NOMO-1 treated with dmso at 0.1 percent for 144 hours (cell line): ENCODE measurements around the gene FASTKD2.
"Not testable (repeated sequence)": the region's sequence is repeated elsewhere in the genome, so short reads cannot be mapped to it uniquely, and the experiment has no call there.

Source experiments
- DNase-seq: peaks from one replicate; lab custom pipeline; 2025; ENCODE audit not compliant: unreplicated experiment; lab: John Stamatoyannopoulos, UW

FASTKD2 gene

DNA sequence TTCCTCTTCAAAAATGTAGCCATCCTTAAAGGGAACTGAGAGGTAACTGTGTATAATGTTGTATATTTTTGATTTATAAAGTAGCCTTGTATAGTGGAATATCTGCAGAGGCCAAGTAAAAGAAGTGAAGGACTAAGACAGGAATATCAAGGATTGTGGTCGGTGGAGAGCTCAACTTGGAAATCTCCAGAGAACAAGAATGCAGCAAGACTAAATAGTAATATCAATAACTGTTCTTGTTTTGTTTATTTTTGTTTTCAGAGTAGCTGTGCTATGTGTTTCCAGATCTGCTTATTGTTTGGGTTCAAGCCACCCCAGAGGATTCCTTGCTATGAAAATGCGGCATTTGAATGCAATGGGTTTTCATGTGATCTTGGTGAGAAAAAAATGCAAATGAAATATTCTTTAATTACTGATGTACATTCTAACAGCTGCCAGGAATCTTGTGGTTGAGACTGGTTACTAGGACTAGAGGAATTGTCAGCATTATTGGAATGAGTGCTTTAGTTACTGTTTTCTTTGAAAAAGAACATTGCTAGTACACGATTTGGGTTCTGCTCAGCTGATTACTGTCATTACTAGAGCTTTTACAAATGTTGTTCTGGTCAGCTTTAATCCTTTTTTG is 25.0 kb downstream of the FASTKD2 start:
- no peak for DNase-seq

DNA sequence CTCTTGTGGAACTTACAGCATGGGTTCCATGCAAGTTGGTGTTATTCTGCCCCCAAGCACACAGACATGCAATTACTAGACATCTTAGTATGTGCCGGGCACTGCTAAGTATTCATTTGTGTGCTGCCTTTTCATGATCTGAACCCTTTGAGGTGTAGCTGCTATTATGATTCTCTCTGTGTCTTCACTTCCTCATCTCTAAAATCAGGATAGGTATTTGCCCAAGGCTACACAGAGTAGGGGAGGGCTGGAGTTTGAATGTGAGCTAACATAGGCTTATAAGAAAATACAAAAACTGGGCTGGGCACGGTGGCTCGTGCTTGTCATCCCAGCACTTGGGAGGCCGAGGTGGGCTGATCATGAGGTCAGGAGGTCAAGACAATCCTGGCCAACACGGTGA is 27.2 kb downstream of the FASTKD2 start:
- no peak for DNase-seq

GRCh38 chr2:206797376-206797775 is 32.0 kb downstream of the FASTKD2 start:
- DNase-seq: no peak

DNA sequence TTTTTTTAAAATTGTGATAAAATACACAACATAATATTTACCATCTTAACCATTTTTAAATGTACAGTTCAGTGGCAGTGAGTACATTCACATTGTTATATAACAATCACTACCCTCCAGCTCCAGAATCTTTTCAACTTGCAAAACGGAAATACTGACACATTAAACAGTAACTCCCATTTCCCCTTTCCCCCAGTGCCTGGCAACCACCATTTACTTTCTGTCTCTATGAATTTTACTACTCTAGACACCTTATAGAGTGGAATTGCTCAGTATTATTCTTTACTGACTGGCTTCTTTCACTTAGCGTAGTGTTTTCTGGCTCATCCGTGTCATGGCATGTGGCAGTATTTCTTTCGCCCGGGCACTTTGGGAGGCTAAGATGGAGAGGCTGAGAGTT is 32.6 kb downstream of the FASTKD2 start:
- DNase-seq: peak; percentile 61

- DNase-seq: peak; percentile 41
These were observed 33.7 kb downstream of the FASTKD2 start for GRCh38 chr2:206799083-206799482.

DNA sequence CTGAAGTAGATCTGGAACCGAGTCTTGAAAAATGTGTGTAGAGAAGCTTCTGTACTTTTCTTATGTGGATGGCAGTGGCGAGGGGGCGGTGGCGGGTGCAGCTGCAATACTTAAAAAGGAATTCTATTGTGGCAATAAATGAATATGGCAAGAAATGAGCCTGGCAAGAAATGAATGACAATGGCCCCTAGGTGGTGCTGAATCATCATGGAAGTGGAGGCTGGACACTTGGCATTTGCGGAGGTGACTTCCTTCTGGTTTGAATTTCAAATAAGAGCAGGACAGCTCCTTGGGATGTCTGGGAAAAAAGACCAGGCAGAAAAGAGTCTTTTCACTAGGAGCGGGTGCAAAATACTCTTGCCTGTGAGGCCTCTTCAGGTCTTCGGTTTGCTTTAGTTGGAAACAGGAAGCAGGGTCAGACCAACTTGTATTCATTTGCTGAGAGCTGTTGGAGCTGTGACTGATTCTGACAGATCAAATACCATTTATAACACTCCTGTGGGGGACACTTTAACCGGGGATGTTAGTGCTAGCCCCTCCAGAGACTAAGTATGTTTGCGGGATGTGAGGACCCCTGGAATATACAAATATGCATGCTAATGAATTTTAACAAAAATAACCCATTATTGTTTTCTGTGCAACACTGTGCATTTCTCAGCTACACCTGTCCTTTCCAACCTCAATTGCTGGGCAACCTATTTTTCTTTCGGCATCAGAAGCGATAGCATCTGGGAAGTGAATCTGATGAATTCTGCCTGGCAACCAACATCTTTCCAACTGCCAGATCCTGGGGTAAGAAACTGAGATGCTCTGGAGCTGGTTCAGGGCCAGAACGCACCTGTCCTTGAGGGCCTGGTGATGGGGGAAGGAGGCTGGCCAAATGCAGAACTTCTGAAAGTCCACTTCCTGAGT is 35.4 kb downstream of the FASTKD2 start:
- peak; percentile 17 for DNase-seq

- DNase-seq: no peak
These were observed 36.2 kb downstream of the FASTKD2 start for GRCh38 chr2:206801418-206802189.

DNA sequence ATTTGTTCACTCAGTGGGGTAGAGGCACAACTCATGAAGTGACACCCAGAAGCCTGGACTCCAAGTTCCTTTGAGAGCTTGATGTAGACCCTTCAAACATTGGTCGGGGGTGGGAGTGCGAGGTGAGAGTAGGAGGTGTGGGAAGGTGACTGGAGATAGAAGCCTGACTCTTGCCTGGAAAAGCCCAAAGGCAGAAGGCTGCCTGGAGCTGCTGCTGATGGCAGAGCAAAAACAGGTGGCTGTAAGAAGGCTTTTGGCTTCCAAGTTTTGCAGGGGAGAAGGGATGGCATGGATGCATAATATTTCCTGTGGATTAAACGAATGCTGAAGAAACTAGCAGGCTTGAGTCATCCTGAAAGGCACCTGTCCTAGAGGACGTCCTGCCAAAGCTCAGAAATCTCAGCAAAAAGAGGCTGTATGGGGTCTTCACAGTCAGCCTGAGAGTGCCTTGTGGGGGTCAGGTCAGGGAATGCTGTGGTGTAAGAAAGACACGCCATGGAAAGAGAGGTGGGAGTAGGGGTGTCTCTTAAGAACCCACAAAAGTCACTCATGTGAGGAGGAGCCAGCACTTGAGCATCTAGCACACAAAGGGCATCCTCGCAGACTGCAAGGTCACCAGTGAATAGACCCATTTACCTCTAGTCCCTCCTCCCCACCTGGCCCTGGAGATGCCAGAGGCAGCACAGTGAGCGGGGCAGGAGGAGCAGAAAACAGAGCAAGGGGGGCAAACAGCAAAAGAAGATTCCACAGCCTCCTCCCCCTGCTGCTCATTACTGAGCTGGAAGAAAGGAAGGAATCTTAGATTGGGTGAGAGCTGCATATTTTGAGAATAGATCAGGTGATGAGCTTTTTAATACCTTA is 37.5 kb downstream of the FASTKD2 start:
- no peak for DNase-seq

DNA sequence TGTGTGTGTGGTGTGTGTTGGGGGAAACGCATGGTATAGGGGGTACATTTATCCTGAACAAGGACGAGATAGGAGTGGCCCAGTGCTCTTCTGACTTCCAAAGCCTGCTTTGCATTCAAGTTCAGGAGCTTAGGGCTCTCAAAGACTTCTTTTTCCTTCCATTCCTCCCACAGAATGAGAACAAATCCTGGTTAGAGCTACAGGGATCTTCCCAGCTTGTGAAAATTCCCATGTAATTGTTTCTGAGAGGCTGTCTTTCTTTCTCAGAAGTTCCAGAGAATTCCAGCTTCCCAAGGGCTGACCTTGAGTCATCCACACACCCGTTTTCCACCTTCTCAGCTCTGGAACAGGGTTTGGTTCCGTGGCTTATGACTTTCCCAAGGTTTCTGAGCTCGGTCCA is 38.9 kb downstream of the FASTKD2 start:
- DNase-seq: no peak

DNA sequence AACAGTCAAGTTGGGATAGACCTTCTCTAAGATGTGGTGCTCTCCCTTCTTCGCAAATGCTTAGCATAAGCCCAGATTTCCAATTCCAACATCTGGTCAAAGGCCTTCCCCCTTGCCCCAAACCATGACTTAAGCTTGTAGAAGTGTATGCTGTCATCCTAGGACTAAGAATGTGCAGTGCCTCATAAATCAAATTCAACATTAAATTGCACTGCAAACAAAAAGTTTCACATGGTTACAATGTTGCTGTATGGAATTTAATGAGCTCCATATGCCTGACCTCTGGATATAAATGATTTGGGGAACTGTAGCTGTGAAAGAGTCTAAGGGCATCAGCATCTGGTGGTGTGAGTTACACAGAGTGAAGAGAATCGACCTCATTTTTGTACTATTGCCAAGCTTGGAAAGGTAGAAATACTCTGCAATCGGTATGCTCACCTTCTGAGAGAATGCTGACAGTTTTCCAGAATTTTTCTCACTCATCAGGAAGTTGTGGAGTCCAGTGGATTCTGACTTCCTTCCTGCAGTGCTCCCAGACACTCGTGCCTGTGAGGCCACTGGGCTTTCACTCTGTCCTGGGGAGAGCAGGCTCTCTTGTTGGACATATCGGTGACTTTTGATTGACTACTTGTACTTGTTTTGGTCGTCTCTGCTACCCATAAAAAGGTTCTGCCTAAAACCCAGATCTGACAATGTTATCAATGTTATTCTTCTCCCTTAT is 40.6 kb downstream of the FASTKD2 start:
- DNase-seq: no peak

GRCh38 chr2:206807624-206808023 is 42.2 kb downstream of the FASTKD2 start:
- not testable (repeated sequence) for DNase-seq

DNA sequence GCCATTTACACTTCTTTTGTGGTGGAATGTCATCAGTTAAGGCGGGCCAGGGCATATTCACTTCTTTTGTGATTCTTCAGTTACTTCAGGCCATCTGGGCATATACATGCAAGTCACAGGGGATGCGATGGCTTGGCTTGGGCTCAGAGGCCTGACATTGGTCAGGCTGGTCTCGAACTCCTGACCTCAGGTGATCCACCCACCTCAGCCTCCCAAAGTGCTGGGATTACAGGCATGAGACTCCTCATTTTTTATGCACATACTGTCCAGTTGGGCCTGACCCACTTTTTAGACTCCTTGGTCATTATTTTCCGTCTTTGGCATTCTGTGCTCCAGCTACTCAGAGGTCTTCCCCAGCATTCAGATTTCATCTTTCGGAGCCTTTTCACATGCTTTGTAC is 47.1 kb downstream of the FASTKD2 start:
- DNase-seq: not testable (repeated sequence)

DNA sequence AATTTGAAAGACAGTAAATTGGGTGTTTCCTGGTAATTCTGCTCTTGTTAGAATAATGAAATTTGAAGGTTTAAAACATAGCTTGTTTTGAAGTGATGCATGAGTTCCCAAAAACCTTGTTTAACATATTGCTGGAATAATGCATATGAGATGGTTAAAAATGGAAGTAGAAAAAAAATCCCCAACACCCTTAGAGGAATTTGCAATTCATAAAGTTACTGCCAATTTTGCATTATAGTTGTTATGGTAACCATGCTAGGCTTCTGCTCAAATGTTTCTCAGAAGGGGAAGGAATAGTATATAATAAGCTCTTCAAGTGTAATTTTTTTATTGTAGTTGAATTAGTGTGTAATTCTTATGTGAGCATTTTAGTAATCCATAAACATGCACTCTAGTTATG is 49.1 kb downstream of the FASTKD2 start:
- DNase-seq: no peak

GRCh38 chr2:206820807-206821206 is 55.4 kb downstream of the FASTKD2 start:
- DNase-seq: no peak

- DNase-seq: no peak
These were observed 57.8 kb downstream of the FASTKD2 start for GRCh38 chr2:206823178-206823577.

DNA sequence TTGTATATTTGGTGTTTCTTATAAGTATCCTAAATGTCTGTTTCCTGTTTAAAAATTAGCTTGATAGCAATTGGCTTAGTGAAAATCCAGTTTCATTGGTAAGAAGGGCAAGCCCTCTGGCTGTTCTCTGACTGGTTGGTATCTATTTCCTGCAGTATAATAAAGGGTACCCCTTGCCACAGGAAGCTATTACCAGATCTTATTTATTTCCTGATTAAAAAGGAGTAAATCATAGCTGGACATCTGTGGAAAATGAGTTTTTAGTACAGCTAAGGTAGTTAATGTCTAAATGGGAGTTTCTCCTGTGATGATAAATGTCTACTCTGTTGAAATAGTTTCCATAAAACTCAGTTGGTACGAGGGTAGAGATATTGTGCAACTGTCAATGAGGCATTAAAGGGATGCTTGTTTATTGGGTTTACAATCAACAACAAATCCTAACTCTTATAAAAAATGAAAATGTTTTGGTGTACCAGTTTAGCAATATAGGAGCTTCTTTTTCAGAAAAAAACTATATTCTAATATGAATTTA is 58.7 kb downstream of the FASTKD2 start:
- no peak for DNase-seq

GRCh38 chr2:206824993-206825392 is 59.6 kb downstream of the FASTKD2 start:
- no peak for DNase-seq

GRCh38 chr2:206831442-206831995 is 66.1 kb downstream of the FASTKD2 start:
- no peak for DNase-seq

DNA sequence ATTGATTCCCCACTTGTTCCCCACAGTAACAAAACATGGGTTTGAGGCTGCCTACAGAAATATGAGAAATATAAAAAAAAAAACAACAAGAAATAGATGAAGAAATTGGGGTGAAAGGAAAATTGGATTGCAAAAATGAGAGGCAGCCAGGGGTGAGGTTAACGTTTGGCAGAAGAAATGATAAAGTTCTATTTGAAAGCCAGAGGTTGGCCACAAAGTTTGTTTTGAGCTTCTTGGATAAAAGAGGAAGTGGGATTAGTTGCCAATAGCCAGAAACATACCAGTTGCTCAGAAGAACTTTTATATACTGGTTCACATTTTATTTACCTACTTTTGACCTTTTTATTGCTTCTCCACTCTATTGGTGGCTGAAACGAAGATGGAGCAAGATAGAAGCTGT is 67.5 kb downstream of the FASTKD2 start:
- peak; percentile 11 for DNase-seq

DNA sequence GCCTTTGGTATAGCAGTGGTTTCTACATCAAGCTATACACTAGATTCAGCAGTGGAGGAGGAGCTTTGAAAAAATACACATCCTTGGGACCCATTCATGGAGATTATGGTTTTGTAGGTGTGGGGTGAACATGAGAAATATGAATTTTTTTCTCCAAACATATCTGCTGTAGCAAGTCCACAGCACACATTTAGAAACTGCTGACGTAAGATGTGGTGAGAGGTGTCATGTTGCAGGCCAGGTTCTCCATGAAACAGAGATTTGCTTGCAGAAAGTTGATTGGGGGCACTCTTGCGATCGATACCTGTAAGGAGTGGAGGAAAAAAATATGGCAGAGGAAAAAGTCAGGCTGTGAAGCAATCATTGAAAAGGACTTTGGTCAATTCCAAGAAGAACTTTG is 67.9 kb downstream of the FASTKD2 start:
- DNase-seq: no peak
